HepG2 (cell line): Measurements from ENCODE around the gene TRAPPC10.

ENCODE experiments used
- ATF6 ChIP-seq: sonication (generic); formaldehyde crosslinking; conservative IDR thresholded peaks from 2 replicates; pipeline ENCODE4 v1.4.0; 2020; ENCODE audit warnings: missing genetic modification reagents
- HBP1 ChIP-seq: IDR thresholded peaks from 2 replicates; pipeline ENCODE4 v1.6.1; 2016; ENCODE audit warnings: low read depth, control low read depth
- JUNB ChIP-seq: sonication (generic); formaldehyde crosslinking; IDR thresholded peaks from 2 replicates; pipeline ENCODE4 v1.8.0; 2022; ENCODE audit warnings: missing genetic modification reagents, mild to moderate bottlenecking, borderline replicate concordance
- MAZ ChIP-seq, 2 experiments: sonication (generic) in 1 of 2; formaldehyde crosslinking in 1 of 2; IDR thresholded peaks; 2 replicates each; pipeline versions ENCODE4 v1.5.0 to v1.6.1; 2012 to 2020; ENCODE audit warnings: low read depth in 2 of 2, mild to moderate bottlenecking in 2 of 2, borderline replicate concordance in 1 of 2, improper control_type of control experiment in 1 of 2, low read length in 1 of 2, missing genetic modification reagents in 1 of 2, moderate library complexity in 1 of 2
- MXD3 ChIP-seq: IDR thresholded peaks from 2 replicates; pipeline ENCODE4 v1.6.1; 2016; ENCODE audit warnings: mild to moderate bottlenecking, missing biosample characterization, missing genetic modification reagents
- ONECUT2 ChIP-seq: sonication (generic); formaldehyde crosslinking; IDR thresholded peaks from 2 replicates; pipeline ENCODE4 v1.4.0; 2020; ENCODE audit warnings: missing genetic modification reagents
- POLR2A ChIP-seq, 2 experiments: IDR thresholded peaks; 2 replicates each; pipeline ENCODE4 v1.6.1; 2011; ENCODE audit warnings: low read depth in 2 of 2, low read length in 2 of 2, mild to moderate bottlenecking in 1 of 2, moderate library complexity in 1 of 2; ENCODE audit not compliant: insufficient read depth in 1 of 2
- TBX2 ChIP-seq: sonication (generic); formaldehyde crosslinking; IDR thresholded peaks from 2 replicates; pipeline ENCODE4 v1.5.0; 2020; ENCODE audit warnings: missing genetic modification reagents, mild to moderate bottlenecking, borderline replicate concordance
- ZFYVE20 ChIP-seq: sonication (generic); formaldehyde crosslinking; IDR thresholded peaks from 2 replicates; pipeline ENCODE4 v1.8.0; 2023; ENCODE audit warnings: low read depth, mild to moderate bottlenecking, moderate library complexity, missing genetic modification reagents, borderline replicate concordance
- ZNF530 ChIP-seq: sonication (generic); formaldehyde crosslinking; IDR thresholded peaks from 2 replicates; pipeline ENCODE4 v1.5.0; 2020; ENCODE audit warnings: low read depth, mild to moderate bottlenecking, missing genetic modification reagents
- ZNF619 ChIP-seq: sonication (generic); formaldehyde crosslinking; IDR thresholded peaks from 2 replicates; pipeline ENCODE4 v1.4.0; 2020; ENCODE audit warnings: mild to moderate bottlenecking, missing genetic modification reagents
- ZNF879 ChIP-seq: sonication (generic); formaldehyde crosslinking; IDR thresholded peaks from 2 replicates; pipeline ENCODE4 v1.8.1; 2023; ENCODE audit warnings: missing genetic modification reagents
- ZSCAN29 ChIP-seq: sonication (generic); formaldehyde crosslinking; conservative IDR thresholded peaks from 2 replicates; pipeline ENCODE4 v1.4.0; 2020; ENCODE audit warnings: mild to moderate bottlenecking, missing genetic modification reagents

- TF ChIP-seq ONECUT2 (CRISPR knock-in tag) = no peak
- TF ChIP-seq ZNF619 (CRISPR knock-in tag) = no peak
- TF ChIP-seq ZFYVE20 (CRISPR knock-in tag) = no peak
- TF ChIP-seq ZSCAN29 (CRISPR knock-in tag) = no peak
- no peak for TF ChIP-seq TBX2
- no peak for TF ChIP-seq MXD3 (CRISPR knock-in tag)
- TF ChIP-seq ZNF530 (CRISPR knock-in tag) = no peak
- TF ChIP-seq POLR2A (IDR thresholded peaks at IDR 0.05; ENCODE audit: insufficient read depth in 1 of 2, low read depth in 2 of 2, low read length in 2 of 2) = no peak
- no peak for TF ChIP-seq ATF6 (CRISPR knock-in tag)
- TF ChIP-seq JUNB = no peak
- no peak for TF ChIP-seq HBP1 (CRISPR knock-in tag)
- no peak for TF ChIP-seq MAZ (IDR thresholded peaks at IDR 0.05; ENCODE audit: borderline replicate concordance, low read depth, low read length)
- no peak for TF ChIP-seq MAZ (CRISPR knock-in tag; IDR thresholded peaks at IDR 0.05; ENCODE audit: low read depth)
- TF ChIP-seq ZNF879 (CRISPR knock-in tag) = no peak
Measured at GRCh38 chr21:43995521-43996105, 16.5 kb upstream of the TRAPPC10 start.
